ENCODE results near the gene FCER2.

FCER2 gene

GRCh38 chr19:7676376-7676775, 25.6 kb downstream of the FCER2 start:
- DNase-seq = no peak

GRCh38 chr19:7674010-7675005, 27.6 kb downstream of the FCER2 start:
- DNase-seq = no peak

GRCh38 chr19:7672522-7672921, 29.4 kb downstream of the FCER2 start:
- no peak for DNase-seq

GRCh38 chr19:7670790-7671189, 31.1 kb downstream of the FCER2 start:
- no peak for DNase-seq

GRCh38 chr19:7670150-7670783, 31.7 kb downstream of the FCER2 start:
- DNase-seq = no peak

- DNase-seq = no peak
These were observed 32.3 kb downstream of the FCER2 start for GRCh38 chr19:7669641-7670040.

GRCh38 chr19:7668842-7669241, 33.1 kb downstream of the FCER2 start, which contains the start of gene RETN:
Gene RETN, plus strand, starts transcription at chr19:7669049. Its CDS starts 278 bp downstream, at chr19:7669327.
- no peak for DNase-seq

GRCh38 chr19:7665076-7665475, 36.9 kb downstream of the FCER2 start:
- peak; percentile 15 for DNase-seq

GRCh38 chr19:7663706-7664105, 38.2 kb downstream of the FCER2 start:
- DNase-seq = no peak

GRCh38 chr19:7662657-7663056, 39.3 kb downstream of the FCER2 start:
- DNase-seq = no peak

- no peak for DNase-seq
These were observed 40.0 kb downstream of the FCER2 start for GRCh38 chr19:7661744-7662538.

GRCh38 chr19:7658219-7658686, 43.7 kb downstream of the FCER2 start:
- no peak for DNase-seq

- DNase-seq = no peak
These were observed 44.7 kb downstream of the FCER2 start for GRCh38 chr19:7657131-7657751.

- DNase-seq = no peak
These were observed 46.4 kb downstream of the FCER2 start for GRCh38 chr19:7655581-7655980.

- no peak for DNase-seq
These were observed 47.5 kb downstream of the FCER2 start for GRCh38 chr19:7654401-7654800.

- peak; percentile 6 for DNase-seq
These were observed 49.8 kb downstream of the FCER2 start for GRCh38 chr19:7652061-7652641.

- no peak for DNase-seq
These were observed 51.8 kb downstream of the FCER2 start for GRCh38 chr19:7650148-7650547.

GRCh38 chr19:7648265-7649014, 53.5 kb downstream of the FCER2 start:
- no peak for DNase-seq

GRCh38 chr19:7647156-7647555, 54.8 kb downstream of the FCER2 start:
- DNase-seq = no peak

- DNase-seq = no peak
These were observed 55.6 kb downstream of the FCER2 start for GRCh38 chr19:7646426-7646700.

- no peak for DNase-seq
These were observed 56.1 kb downstream of the FCER2 start for GRCh38 chr19:7645656-7646425.

Measured in amniotic stem cell (primary cell).